DMS79 (cell line): Measurements from ENCODE around the gene UBE2QL1.
A peak's percentile ranks its signal among the peaks of the same experiment; 100 is the strongest.

Experiments
- DNase-seq: peaks from one replicate; lab custom pipeline; 2025; lab: John Stamatoyannopoulos, UW

Gene UBE2QL1

GRCh38 chr5:6455571-6456200, 7.0 kb downstream of the UBE2QL1 start:
- no peak for DNase-seq

- no peak for DNase-seq
Measured at GRCh38 chr5:6456766-6457370, 8.2 kb downstream of the UBE2QL1 start.

DNA sequence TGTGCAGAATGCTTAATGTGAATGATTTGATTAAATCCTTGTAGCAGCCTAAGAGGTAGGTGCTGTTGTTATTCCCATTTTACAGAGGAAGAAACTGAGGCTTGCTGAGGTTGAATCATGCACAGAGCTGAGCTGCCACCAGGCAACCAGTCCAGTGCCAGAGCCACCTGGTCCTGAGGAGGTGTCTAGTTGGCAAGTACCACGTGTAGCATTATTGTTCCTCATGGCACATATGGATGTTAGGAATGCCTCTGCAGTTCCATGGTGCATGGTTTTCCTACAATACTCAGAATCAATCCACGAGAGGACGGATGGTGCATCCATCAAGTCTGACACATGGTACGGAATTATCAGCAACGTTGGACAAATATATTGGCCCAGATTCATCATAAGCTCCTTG, 8.9 kb downstream of the UBE2QL1 start:
- no peak for DNase-seq

DNA sequence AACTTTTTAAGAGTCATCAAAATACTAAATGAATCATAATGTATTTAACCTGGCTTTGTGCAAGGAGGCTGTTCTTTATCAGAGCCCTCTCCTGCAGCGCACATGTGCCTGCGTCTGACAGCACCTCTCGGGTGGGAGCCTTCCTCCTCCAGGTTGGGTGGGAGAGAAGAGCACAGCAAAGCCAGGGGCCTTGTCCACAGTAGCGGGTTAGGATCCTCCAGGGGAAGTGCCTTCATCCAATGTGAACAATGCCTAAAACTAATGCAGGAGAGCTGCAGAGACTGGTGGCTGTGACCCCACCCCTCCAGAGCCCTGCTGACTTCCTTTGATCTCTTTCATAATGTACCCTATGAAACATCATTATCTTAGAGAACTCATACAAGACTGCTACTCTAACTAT, 10.2 kb downstream of the UBE2QL1 start:
- no peak for DNase-seq

DNA sequence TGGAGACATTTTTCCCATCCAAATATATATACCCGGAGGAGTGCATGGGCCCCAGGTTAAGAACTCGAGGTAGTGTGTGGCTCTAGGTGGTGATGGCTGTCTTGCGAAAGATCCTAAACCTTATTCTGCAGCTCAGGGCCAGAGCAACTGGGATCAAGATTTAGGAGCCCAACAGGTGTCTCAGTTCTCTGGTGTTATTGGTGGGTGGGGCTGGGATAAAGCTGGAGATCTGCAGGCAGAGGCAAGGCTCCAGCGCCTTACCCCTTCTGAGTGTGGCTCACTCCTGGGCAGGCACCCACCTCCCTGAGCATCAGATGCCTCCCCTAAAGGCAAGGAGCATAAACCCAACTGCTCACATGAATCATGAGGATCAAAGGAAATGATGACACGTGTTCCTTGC, 11.2 kb downstream of the UBE2QL1 start:
- no peak for DNase-seq

DNA sequence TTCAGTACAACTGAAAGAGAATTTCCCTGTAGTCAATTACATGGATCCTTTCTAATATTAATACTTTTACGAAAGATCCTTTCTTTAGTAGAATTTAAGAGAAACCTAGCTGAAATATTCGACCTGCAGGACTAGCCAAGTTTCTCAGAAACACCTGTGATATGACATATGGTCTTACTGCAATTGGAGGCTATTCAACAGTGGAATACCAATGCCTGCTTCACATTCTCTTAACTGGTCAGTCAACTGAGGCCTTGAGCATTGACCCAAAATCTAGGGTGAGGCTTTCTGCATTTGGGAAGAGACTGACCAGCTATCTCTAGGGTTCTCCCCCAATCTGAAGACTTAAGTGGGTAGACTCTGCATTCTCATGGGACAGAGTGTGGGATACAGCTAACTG, 12.3 kb downstream of the UBE2QL1 start:
- DNase-seq: no peak

- peak; percentile 13 for DNase-seq
Measured at GRCh38 chr5:6461793-6462650, 13.4 kb downstream of the UBE2QL1 start.

GRCh38 chr5:6462671-6463070, 14.0 kb downstream of the UBE2QL1 start:
- DNase-seq: no peak

- no peak for DNase-seq
Measured at GRCh38 chr5:6464441-6464840, 15.8 kb downstream of the UBE2QL1 start.

DNA sequence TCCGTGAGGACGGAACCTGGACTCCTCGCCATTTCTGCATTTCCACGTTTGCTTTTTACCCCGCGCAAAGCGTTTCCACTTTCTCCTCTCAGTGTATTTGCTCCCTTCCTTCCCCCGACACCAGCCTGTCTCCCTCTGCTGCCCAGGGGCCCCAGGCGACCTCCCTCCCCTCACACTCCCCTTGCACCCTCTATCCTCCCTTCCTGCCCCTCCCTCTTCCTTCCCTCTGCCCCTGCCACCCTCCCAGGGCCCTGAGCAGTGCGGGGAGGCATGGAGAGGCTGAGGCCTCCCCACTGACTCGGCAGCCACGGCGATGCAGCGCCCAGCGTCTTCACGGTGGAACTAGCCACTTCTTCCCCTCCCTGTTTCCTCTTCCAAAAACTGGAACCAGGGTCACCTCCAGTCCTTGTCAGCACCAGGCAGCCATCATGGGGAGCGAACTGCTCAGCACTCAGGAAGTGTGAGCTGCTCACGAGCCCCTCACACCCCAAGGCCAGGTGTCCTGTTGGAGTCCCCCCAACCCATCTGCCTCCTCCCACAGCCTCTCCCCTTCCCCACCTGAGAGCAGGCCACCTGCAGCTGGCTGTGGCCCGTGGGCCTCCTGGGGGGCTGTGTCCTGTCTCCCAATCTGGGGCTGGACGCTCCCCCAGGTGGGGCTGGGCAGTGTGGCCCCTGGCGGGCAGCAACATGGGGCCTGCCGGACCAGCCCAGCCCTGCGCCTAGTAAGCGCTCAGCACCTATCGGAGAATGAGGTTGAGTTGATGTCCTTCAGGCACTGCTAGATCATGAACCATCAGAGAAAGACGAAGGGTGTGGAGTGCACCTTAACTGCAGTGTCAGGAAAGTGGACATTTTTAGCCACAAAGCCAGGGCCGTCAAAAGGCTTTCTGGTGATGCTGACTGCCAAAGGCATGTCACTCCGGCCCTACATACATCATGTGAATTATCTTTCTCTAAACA, 17.5 kb downstream of the UBE2QL1 start:
- DNase-seq: no peak

DNA sequence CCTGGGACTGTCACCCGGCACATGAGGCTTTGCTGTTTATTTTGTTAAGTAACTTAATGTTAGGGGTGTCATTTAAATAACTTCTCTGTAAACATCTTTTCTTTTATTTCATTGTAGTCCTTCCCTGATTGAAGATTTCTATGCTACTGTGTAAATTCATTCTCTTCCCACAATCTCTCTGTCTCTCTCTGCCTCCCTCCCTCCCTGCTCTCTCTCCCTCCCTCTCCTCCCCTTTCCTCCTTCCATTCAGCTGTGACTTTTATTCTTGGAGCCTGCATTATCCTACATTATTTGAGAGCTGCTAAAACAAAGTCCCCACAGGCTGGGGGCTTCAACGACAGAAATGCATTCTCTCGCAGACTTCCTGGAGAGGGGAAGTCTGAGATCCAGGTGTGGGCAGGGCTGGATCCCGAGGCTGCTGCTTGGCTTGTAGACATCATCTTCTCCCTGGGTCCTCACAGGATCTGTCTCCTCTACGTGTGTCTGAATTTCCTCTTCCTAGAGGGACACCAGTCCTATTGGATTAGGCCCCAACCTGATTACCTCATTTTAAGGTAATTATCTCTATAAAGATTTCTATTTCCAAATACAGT, 18.4 kb downstream of the UBE2QL1 start:
- no peak for DNase-seq

- DNase-seq: no peak
Measured at GRCh38 chr5:6467591-6467990, 18.9 kb downstream of the UBE2QL1 start.

DNA sequence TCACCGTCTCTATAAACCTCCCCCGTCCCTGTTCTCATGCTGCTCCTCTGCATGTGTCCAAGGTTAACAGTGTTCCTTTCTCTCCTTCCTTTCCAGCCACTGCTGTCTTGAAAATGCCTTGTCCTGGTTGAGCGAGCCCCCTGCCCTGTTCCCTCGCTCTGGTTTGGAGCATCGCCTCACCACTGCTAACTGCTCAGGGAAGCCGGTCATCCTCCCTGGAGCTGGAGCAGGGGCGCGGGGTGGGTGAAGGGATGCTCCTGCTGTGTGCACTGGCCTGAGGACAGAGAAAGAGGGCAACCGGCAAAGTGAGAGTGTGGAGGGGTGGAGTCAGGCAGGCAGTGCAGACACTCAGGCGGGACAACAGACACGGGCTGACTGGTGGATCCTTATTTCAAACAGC, 19.4 kb downstream of the UBE2QL1 start:
- DNase-seq: no peak

DNA sequence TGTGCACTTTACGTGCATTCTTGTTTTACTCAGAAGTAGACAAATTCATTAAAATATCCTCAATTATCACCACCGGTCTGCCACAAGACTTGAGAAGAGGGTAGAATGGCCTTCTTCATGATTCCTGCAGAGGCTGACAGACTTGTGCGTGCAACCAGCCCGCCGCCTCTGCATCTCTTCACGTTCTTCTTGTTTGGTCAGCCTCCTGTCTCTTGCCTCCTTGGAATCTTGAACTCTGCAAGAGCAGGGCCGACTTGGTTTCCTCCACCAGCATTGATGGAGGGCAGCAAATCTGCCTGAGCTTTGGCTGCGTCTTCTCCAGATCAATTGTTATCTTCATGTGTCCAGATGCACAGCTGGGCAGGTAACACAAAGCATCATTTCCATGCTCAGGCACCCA, 20.2 kb downstream of the UBE2QL1 start:
- DNase-seq: no peak

DNA sequence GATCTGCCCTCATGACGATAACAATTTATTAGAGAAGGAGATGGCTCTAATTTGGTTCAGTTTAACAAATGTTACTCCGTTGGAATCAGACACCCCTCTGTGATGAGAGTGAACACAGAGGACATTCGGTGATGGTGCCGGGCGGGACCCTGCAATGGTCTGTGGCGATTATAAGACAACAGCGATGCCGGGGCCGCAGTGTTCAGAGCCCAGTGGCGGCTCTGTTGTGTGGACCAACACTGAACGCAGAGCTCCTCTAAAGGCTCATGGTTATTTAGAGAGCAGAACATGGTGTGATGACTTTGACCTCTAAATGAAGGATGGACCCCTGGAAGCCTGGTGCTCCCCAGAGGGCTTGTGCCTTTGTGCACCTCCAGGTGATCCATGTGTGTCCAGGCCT, 21.2 kb downstream of the UBE2QL1 start:
- no peak for DNase-seq

DNA sequence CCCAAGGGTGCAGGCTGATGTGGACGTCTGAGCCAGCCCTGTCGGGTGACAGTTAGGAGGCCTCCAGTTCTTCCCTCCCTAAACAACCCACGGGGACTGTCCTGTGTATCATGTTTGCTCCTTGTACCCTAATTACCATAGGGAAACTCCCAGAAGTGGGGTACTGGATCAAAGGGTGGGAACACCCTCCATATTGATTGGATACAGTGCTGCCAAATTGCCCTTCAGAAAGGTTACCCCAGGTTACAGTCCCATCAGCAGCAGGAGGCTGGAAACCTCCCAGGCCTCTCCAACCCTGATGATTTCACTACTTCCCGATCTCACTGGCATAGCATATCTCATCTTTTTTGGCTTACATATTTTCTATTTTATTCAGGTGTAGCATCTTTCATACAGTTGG, 22.0 kb downstream of the UBE2QL1 start:
- no peak for DNase-seq

DNA sequence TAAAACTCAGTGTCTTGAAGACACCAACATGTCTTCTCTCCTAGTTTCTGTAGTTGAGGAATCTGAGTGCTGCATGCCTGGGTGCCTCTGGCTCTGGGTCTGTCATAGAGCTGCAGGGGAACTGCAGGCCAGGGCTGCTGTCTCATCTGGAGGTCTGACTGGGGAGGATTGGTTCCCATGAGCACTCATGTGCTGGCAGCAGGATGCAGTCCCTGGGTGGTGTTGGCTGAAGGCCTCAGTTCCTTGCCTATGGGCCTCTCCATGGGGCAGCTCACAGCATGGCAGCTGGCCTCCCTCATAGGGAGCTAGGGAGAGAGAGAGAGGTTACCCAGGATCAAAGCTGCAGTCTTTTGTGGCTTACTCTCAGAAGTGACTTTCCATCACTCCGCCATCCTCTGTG, 22.6 kb downstream of the UBE2QL1 start:
- no peak for DNase-seq

GRCh38 chr5:6472792-6473191, 24.1 kb downstream of the UBE2QL1 start:
- DNase-seq: no peak

DNA sequence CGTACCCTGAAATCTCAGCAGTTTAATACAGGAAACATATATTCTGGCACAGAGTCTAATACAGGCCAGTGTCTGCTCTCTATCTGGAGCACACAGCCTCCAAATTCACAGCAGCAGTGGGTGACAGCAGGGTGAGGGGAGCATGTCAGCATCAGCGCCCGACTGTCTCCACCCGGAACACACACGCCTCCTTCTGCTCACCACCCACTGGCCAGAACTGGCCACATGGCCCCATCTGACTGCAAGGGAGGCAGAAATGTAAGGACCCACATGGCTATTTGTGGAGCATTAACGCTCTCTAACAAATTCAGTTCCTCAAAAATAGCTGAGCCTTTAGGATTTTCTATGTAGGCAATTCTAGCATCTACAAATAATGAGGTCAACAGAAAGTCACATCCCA, 24.6 kb downstream of the UBE2QL1 start:
- no peak for DNase-seq

DNA sequence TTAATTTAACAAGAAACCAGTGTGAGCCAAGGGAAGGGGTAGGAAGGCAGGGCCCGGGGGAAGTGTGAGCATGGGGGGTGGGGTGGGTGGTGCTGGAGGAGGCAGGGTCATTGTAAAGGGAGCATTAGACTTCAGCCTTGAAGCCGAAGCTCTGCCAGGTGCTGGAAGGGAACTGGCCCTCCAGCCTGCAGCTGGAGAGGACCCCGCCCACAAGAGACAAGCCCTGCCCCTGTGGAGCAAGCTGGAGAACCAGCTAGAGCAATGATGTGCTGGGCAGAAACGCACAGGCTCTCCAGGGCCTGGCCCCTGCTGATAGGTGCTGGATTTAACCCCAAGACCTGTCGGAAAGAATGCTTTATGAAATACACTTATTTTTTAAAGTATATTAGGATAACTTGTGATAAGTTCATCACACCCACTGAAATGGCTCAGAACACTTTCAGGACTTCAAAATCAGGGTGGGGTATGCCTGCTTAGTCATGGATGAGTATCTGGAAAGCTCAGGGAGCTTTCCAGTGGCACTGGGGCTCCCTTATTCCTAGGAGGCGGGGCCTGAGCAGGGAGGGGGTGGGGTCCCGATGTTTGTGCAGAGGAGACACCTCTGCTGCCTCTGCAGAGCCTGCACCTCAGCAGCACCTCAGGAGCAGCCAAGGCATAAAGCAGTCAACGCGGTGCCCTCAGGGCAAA, 27.1 kb downstream of the UBE2QL1 start:
- no peak for DNase-seq

DNA sequence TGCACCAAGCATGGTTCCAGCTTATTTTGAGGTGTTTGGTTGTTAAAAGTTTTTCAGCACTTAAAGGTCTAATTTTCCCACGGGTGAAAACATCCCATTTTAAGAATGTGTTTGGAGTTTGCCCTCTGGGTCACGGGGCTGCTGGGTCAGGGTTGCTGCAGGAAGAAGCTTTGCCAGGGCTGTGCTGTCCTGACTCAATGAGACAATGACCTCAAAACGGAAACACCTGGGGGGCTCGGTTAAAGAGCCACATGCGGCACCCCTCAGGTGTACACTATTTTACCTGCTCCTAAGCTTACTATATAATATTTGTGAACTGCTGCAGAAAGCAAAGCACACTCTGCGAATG, 27.6 kb downstream of the UBE2QL1 start:
- no peak for DNase-seq
